ENCODE measurements around the gene PFN1.
"Not testable (repeated sequence)": the region's sequence is repeated elsewhere in the genome, so short reads cannot be mapped to it uniquely, and the experiment has no call there.

Gene PFN1

DNA sequence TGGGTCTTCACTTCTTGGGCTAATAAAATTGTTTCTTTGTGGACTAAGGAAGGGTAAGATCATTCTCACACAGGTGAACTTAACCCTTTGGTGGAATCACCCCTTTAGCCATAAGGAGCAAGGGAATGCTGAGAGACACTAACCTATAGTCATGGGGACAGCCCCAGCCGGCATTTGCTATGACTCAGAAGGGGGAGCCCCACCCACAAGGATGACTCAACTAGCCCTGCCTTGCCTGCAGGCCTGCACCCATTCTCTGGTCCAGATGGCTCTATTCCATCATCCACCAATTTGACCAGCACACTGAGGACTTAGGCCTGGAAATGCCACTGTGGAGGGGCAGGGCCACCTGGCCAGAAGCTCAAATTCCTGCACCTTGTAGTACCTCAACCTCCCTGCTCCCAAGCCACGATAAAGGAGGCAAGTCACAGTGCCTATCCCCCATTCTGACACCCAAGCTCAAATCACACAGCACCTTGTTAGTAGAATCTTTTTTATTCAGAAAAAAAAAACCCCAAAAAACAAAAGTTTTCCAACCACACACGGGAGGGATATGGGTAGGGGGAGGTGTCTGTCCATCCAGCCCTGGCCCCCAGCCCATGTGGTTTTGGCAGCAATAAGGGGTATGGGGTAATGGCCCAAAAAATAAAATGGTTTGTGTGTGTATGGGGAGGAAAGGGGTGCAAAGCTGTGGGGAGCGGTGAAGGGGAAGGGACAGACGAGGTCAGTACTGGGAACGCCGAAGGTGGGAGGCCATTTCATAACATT lies 3.0 kb downstream of the PFN1 start:
- DNase-seq: no peak

GRCh38 chr17:4944554-4945175 lies 3.7 kb downstream of the PFN1 start:
- no peak for DNase-seq

DNA sequence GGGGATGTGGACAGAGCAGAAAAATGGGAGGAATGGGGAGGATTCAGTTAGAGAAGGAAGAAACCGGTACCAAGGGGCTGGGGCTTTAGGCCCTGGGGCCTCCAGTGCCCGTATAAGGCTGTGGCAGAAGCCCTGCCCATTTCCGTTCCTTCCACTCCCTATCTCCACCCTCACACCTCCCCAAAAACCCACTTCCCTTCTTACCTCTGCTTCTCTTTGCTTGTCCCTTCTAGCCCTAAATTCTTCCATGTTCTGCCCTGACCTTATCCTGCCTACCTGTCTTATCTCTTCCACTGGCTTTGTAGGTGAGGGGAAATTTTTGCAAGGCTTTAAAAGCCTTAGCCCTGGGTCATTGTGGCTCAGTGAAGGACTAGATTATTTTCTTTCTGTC lies 4.2 kb downstream of the PFN1 start:
- DNase-seq: no peak

GRCh38 chr17:4942760-4943508 lies 5.4 kb downstream of the PFN1 start:
- no peak for DNase-seq

- no peak for DNase-seq
These were observed 7.1 kb downstream of the PFN1 start for GRCh38 chr17:4941319-4941610.

- DNase-seq: no peak
These were observed 7.6 kb downstream of the PFN1 start for GRCh38 chr17:4940555-4941318.

DNA sequence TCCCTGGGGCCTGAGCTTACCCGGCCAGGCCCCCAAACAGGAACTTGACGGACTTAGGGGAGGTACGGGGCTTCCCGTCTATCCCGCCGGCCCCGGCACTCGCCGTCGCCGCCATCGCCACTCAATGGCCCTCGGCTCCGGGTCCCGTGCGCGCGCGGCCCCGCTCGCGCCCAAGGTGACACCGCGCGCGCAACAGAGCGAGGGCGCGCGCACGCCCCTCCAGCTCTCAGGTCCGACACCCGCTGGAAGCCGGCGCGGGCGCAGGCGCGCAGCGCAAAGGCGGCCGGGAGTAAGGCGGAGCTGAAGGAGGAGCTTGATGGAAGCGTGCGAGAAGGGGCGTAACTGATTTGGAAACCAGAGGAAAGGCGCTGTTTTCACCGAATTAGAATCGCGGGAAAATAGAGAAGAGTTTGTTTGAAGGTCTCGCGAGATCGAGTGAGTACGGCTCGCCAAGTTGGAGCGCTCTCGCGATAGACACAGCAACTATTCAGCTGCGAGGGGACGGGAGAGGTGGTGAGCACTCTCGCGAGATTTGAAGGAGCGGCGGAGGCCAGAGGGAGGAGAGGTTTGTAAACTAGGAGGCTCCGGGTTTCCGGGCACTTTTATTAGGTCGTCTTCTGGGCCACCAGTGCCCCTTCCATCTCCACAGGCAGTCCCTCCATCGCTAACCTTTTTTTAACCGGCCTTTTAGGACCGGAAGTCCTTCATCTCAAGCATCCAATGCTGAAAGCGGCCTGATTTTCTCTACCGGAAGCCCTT lies 8.4 kb downstream of the PFN1 start, which contains the start of the genes RNF167 and SLC25A11:
Gene RNF167 (plus strand): TSS at position 473 of the 759 bp plus-strand sequence. CDS start 642 bp downstream, outside the sequence.
Gene SLC25A11 (minus strand): TSS at position 251 of the 759 bp plus-strand sequence. CDS start 136 bp downstream, at position 115.
- DNase-seq: peak; percentile 98

DNA sequence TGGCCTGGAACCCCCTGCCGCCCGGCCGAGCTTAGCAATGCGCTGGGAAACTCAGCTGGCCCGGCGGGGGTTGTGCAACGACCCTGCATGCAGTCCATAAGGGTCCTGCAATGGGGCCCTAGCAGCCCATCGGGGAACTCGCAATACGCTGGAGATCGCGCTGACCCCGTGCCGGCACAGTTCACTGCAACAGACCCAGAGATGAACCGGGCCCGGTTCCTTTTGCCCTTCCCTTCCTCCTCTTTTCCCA lies 8.9 kb downstream of the PFN1 start:
- DNase-seq: no peak

DNA sequence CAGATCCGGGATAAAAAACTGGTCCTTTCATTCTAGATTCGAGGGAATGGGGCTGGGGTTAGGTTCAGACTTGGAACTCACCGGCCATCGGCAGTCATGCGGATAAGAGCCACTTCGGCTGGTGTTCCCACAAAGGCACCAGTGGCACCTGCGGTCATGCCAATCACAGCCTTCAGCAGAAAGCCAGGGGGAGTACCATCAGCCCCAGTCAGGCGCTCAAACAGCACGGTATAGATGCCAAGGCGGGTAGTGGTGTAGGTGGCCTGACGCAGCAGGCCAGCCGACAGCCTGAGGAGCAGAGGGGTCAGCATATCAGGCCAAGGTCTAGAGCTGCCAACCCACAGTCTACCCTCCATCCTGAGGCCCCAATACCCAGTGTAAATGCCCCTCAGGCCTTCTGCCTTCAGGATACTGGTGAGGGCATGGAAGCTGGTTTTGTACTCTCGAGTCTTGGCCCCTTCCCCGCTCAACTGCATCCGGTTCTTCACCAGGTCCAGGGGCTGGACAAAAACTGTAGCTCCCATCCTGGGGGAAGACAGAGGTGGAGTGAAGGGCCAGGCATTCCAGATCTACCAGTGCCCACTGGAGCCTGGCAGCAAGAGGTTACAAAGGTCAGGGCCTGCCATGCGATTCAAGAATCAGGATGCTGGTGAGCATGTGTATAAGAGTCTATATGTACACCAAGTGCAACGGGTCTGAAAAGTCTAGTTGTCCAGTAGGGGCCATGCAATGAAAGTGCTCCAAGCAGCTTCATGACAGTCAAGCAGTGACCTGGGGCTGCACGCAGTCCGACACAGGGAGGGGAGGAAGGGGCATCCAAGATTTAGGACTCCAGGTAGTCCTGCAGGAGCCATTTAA lies 9.4 kb downstream of the PFN1 start:
- DNase-seq: no peak

GRCh38 chr17:4938069-4938491 lies 10.2 kb downstream of the PFN1 start:
- no peak for DNase-seq

DNA sequence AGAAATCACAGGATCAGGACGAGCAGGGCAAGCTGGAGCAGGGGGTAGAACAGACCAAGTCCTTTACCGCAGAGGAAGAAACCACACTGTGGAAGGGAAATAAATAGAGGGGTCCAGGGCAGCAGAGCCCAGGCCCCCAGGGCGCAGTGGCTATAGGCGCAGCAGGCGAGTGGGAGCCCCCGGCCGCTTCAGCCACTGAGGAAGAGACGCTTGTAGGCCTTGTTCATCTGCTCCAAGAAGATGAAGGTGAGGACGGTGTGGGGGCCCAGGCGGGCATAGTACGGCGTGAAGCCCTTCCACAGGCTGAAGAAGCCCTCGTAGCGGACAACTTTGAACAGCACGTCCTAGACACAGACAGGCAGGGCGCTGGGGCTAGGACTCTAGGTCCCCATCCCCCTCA lies 10.8 kb downstream of the PFN1 start:
- DNase-seq: no peak

- DNase-seq: no peak
These were observed 11.9 kb downstream of the PFN1 start for GRCh38 chr17:4936436-4936835.

DNA sequence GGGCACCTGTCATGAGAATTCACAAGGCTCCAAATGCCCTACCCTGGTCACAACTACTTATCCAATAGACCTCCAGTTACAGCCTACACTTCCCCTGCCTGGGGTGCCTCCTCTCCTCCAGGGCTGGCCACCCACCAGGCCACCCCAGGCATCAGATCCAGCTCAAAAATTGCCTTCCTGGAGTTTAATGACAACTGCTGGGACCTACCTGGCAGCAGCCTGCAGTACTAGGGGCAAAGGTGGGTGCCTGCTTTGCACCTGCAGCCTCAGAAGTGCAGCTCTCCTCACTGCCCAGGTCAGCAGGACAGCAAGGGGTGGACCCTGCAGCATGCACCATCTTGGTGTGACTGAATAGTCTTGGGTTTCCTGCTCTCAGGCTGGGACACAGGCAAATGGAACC lies 12.7 kb downstream of the PFN1 start:
- no peak for DNase-seq

GRCh38 chr17:4934173-4934979 lies 14.0 kb downstream of the PFN1 start:
- DNase-seq: no peak

DNA sequence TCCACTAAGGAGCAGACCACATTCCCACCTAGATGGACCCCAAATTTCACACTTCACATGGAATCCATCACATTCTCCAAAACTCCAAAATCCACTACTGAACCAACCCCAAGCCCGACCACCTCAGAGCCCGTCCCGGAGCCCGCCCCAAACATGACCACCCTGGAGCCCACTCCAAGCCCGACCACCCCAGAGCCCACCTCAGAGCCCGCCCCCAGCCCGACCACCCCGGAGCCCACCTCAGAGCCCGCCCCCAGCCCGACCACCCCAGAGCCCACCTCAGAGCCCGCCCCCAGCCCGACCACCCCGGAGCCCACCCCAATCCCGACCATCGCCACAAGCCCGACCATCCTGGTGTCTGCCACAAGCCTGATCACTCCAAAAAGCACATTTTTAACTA lies 14.7 kb downstream of the PFN1 start:
- DNase-seq: no peak

DNA sequence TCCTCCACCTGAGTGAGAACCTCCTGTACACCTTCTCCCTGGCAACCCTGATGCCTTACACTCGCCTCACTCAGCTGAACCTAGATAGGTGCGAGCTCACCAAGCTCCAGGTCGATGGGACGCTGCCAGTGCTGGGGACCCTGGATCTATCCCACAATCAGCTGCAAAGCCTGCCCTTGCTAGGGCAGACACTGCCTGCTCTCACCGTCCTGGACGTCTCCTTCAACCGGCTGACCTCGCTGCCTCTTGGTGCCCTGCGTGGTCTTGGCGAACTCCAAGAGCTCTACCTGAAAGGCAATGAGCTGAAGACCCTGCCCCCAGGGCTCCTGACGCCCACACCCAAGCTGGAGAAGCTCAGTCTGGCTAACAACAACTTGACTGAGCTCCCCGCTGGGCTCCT lies 15.6 kb downstream of the PFN1 start:
- no peak for DNase-seq

DNA sequence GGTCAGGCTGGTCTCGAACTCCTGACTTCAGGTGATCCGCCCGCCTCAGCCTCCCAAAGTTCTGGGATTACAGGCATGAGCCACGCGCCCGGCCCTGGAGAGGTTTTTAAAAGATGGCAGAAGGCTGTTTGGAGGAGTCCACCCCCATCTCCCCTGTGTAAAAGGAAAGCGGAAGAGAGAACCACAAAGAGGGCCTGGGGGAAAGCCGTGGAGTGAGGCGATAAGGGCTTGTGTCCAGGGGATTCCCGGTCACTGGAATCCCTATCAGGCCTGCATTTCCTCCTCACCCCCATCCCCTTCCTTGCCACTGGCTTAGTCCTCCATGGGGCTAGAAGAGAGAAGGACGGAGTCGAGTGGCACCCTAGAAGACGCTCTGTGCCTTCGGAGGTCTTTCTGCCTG lies 16.4 kb downstream of the PFN1 start, which contains the start of gene GP1BA:
Gene GP1BA (plus strand): TSS at position 315 of the 400 bp plus-strand sequence. CDS start 328 bp downstream, outside the sequence.
- DNase-seq: no peak

GRCh38 chr17:4928881-4929280 lies 19.4 kb downstream of the PFN1 start:
- no peak for DNase-seq

DNA sequence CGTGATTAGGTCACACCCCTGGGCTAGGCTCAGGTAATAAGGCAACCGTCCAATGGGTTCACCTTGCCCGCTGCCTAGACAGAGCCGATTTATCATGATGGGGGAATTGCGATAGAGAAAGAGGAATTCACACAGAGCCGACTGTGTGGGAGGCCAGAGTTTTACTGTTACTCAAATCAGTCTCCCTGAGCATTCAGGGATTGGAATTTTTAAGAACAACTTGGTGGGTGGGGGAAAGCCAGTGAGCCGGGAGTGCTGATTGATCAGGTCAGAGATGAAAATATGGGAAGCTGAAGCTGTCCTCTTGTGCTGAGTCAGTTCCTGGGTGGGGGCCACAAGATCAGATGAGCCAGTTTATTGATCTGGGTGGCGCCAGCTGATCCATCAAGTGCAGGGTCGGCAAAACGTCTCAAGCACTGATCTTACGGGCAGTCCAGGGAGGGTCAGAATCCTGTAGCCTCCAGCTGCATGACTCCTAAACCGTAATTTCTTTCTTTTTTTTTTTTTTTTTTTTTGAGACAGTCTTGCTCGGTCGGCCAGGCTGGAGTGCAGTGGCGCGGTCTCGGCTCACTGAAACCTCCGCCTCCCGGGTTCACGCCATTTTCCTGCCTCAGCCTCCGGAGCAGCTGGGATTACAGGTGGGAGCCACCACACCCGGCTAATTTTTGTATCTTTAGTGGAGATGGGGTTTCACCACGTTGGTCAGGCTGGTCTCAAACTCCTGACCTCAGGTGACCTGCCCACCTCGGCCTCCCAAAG lies 21.6 kb downstream of the PFN1 start:
- not testable (repeated sequence) for DNase-seq

- DNase-seq: no peak
These were observed 27.0 kb downstream of the PFN1 start for GRCh38 chr17:4921320-4921719.
